ENCODE results near the gene HACD3. TPM values are rescaled to one million over a fixed set of nuclear protein-coding genes. Genes with fewer than 3 reads are reported as not detected.
"Not testable (repeated sequence)": the region's sequence is repeated elsewhere in the genome, so short reads cannot be mapped to it uniquely, and the experiment has no call there.

Gene HACD3
- total RNA-seq, 1 experiment from 2014 or later, result 177 TPM

DNA sequence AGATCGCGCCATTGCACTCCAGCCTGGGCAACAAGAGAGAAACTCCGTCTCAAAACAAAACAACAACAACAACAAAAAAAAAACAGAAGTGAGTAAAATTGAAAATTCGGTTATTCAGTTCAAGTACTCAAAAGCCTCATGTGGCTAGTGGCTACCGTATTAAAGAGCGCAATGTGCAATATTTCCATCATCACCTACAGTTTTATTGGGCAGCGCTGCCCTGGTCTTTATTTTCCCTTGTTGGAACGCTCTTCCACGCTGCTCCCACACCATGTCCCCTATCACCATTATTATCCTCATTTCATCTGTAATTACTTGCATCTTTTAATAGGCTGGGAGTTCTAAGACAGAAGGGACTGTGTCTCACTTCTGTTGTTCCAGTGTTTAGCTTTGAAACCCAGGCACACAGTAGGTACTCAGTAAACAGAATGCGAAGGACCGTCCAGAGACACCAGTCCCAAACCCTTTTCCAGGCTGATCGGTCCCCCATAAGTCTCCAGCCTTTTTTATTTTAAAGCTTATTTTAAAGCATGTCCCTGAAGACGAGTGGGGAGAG, 423 bp upstream of the HACD3 start:
- Histone ChIP-seq H3K4me3 (peak overlapping the region; percentile 96), H3K36me3 (peaks cover 12% of the 10 kb centered on the region), H3K4me1 (replicated peaks) (peaks cover 34% of the 10 kb centered on the region), H3K27ac (peak overlapping the region; percentile 30; the same call in 1 of the 2 replicates), H3K27me3 (replicated peaks) (no peaks in the 10 kb centered on the region), H3K9me3 (replicated peaks) (no peaks in the 10 kb centered on the region)
- DNase-seq (ENCODE audit: low read depth in 1 of 2, low spot score in 2 of 2), result no peak

DNA sequence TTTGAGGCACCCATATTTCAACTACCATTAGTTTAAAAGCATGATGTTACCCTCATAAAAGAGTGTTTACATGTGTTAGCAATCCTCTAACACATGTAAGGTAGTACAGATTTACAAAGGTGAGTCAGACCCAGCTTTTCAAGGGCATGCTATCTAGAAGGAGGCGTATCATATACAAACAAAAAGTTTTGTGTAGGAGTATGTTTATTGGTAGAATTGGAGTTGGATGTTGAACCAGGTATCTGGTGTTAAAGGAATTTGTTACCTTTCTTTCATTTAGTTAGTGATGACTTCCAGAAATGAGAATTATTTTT, 2.4 kb downstream of the HACD3 start:
- DNase-seq (ENCODE audit: low read depth in 1 of 2, low spot score in 2 of 2), result peak in 1 of 2 experiments; percentile 33
- peaks cover 27% of the 10 kb centered on the region for H3K36me3 ChIP-seq
- 0 out of 2 replicates have a peak overlapping the region, but pooled peaks have one; percentile 18 for H3K27ac ChIP-seq

DNA sequence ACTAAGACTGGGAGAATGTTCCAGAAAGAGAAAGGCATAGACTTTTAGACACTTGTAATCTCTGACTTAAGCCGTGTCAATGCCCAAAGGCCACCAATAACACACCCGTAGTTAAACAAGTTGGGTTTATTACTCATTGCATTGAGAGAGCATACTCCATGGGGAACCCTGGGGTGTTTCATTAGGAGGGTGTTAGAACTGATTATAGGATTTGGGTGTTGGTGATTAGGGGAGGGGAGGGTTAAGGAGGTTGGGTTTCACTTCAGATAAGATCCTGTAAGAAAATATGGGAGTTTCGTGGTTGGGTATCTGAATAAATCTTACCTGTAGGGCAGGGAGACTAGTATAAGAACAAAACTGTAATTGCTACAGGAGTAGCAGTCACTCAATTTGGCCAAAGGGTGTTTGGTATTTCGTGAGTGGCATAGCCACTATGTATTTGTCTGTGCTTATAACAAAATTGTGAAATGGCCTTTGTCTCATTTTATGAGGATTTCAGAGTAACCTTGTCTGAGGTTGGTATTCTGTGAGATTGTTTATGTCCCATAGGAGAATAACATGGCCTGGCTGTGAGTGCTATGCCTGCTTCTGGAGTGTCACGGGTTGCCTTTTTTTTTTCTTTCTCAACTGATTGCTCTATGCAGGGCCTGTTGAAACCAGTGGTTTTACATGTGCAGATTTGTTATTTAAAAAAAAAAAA, 2.9 kb downstream of the HACD3 start:
- H3K36me3 ChIP-seq, result peaks cover 29% of the 10 kb centered on the region
- H3K4me3 ChIP-seq, result no peak overlapping the region

More for the DNA sequence above, 2.4 kb downstream of the HACD3 start:
- H3K4me3 ChIP-seq, result no peak overlapping the region
- H3K9me3 ChIP-seq (replicated peaks), result no peaks in the 10 kb centered on the region
- no peaks in the 10 kb centered on the region for H3K27me3 ChIP-seq (replicated peaks)
- peaks cover 34% of the 10 kb centered on the region for H3K4me1 ChIP-seq (replicated peaks)

DNA sequence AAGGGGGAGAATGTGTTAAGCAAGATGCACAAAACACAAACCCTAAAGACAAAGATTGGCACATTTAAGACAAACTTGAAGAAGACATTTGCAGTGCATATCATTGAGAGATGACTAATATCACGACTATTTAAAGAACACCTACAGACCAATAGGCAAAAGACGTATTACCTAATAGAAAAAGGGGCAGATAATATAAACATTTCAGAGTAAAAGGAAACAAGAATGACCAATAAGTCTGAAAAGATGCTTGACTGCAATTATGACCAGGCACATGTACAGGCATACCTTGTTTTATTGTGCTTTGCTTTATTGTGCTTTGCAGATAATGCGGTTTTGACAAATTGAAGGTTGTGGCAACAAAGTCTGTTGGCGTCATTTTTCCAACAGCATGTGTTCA, 4.9 kb downstream of the HACD3 start:
- peaks cover 34% of the 10 kb centered on the region for H3K36me3 ChIP-seq
- H3K4me1 ChIP-seq (replicated peaks), result peaks cover 28% of the 10 kb centered on the region
- no peak overlapping the region for H3K4me3 ChIP-seq
- no peaks in the 10 kb centered on the region for H3K9me3 ChIP-seq (replicated peaks)
- no peak for DNase-seq (ENCODE audit: low read depth in 1 of 2, low spot score in 2 of 2)
- no peaks in the 10 kb centered on the region for H3K27me3 ChIP-seq (replicated peaks)
- H3K27ac ChIP-seq, result no peak overlapping the region

More for the DNA sequence above, 2.9 kb downstream of the HACD3 start:
- no peaks in the 10 kb centered on the region for H3K27me3 ChIP-seq (replicated peaks)
- 0 out of 2 replicates have a peak overlapping the region, but pooled peaks have one; percentile 18 for H3K27ac ChIP-seq
- no peaks in the 10 kb centered on the region for H3K9me3 ChIP-seq (replicated peaks)
- DNase-seq (ENCODE audit: low read depth in 1 of 2, low spot score in 2 of 2), result no peak
- peaks cover 34% of the 10 kb centered on the region for H3K4me1 ChIP-seq (replicated peaks)

DNA sequence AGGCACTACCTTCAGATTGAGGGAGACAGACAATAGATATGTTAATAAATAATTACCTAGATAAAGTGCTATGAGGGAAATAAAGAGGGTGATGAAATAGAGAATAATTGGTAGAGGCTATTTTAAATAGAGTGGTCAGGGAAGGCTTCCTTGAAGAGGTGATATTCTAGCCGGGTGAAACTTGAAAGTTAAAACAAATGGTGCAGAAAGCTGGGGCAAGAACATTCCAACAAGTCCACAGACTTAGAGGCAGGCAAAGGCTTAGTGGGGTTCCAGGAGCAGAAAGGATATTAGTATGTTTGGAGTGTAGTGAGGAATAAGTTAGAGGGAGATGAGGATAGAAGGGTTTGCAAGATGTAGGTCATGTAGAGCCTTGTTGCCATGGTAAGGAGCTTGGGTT, 10.1 kb downstream of the HACD3 start:
- no peaks in the 10 kb centered on the region for H3K4me1 ChIP-seq (replicated peaks)
- no peak overlapping the region for H3K27ac ChIP-seq
- peaks cover 25% of the 10 kb centered on the region for H3K36me3 ChIP-seq
- H3K9me3 ChIP-seq (replicated peaks), result no peaks in the 10 kb centered on the region
- DNase-seq (ENCODE audit: low read depth in 1 of 2, low spot score in 2 of 2), result no peak
- no peaks in the 10 kb centered on the region for H3K27me3 ChIP-seq (replicated peaks)
- H3K4me3 ChIP-seq, result no peak overlapping the region

DNA sequence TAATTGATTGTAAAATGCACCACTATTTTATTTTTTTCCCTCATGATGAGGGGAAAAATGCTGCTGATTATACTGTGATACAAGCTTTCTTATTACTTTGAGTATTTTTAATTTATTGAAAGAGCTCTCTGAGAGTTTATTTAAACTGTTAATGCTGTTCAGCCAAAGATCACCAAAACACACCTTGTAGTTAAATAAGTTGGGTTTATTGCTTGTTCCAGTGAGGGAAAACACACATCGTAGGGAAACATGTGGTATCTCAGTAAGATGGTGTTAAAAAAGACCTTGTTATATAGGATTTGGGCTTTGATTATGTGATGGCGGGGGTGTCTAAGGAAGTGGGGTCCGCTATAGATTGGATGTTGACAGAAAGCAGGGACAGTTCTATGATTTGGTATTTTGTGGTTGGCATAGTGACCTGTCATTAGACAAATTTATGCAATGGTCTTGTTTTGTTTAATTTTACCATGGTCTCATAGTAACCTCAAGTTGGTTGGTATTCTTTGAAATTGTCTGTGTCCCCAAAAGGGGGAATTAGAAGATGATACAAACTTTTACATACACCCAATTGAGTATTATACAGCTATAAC, 11.1 kb downstream of the HACD3 start:
- H3K27me3 ChIP-seq (replicated peaks), result no peaks in the 10 kb centered on the region
- no peaks in the 10 kb centered on the region for H3K9me3 ChIP-seq (replicated peaks)
- H3K4me1 ChIP-seq (replicated peaks), result no peaks in the 10 kb centered on the region
- H3K27ac ChIP-seq, result no peak overlapping the region
- H3K4me3 ChIP-seq, result no peak overlapping the region
- DNase-seq (ENCODE audit: low read depth in 1 of 2, low spot score in 2 of 2), result no peak
- peaks cover 19% of the 10 kb centered on the region for H3K36me3 ChIP-seq

DNA sequence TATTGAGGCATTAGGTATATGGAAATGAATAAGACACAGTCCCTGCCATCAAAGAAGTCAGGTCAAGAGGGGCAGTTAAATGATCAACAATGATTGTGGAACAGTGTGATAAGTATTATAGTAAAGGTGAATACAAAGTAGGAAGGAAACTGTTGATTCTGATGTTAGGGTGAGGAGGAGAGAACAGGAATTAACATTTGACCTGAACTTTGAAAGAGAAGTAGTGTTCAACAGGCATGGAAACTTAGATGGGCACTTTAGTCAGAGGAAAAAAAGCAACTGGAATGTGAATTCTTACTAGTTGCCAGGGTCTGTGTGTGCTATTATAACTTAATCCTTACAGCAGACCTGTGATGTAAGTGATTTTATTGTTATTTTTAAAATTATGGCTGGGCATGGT, 17.6 kb downstream of the HACD3 start:
- Histone ChIP-seq H3K36me3 (peaks cover 4% of the 10 kb centered on the region; the same call in 1 of the 2 replicates), H3K9me3 (replicated peaks) (no peaks in the 10 kb centered on the region), H3K4me3 (no peak overlapping the region), H3K4me1 (replicated peaks) (peaks cover 9% of the 10 kb centered on the region), H3K27ac (no peak overlapping the region), H3K27me3 (replicated peaks) (no peaks in the 10 kb centered on the region)
- no peak for DNase-seq (ENCODE audit: low read depth in 1 of 2, low spot score in 2 of 2)

DNA sequence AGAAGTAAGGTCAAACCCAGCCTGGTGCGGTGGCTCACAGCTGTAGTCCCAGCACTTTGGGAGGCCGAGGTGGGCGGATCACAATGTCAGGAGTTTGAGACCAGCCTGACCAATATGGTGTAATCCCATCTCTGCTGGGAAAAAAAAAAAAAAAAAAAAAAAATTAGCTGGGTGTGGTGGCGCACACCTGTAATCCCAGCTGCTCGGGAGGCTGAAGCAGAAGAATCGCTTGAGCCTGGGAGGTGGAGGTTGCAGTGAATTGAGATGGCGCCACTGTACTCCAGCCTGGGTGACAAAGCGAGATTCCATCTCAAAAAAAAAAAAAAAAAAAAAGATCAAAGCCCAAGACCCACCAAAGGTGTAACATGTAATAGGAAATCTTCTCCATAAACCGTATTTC, 19.0 kb downstream of the HACD3 start:
- H3K4me3 ChIP-seq; H3K27ac ChIP-seq; H3K4me1 ChIP-seq (replicated peaks); H3K27me3 ChIP-seq (replicated peaks); H3K9me3 ChIP-seq (replicated peaks); DNase-seq (ENCODE audit: low read depth in 1 of 2, low spot score in 2 of 2): not testable (repeated sequence)
- H3K36me3 ChIP-seq, result peaks cover 13% of the 10 kb centered on the region

DNA sequence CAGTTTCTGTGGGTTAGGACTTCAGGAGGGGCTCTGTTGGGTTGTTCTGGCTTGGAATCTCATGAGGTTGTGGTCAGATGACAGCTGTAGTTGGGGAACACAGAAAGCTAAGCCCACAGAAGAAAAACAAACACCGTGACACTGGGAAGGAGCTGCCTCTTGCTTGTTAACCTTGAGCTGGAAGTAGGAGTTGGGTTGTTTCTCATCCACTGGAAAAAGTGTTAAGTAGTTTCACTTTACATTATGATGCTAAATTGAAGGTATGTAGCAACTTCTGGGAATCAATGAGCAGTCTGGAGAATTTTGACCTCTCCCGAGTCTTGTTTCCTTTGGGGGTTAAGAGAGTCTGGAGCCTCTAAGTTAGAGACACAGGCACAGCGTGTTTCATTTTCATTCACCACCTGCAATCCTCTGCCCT, 20.4 kb downstream of the HACD3 start:
- DNase-seq (ENCODE audit: low read depth in 1 of 2, low spot score in 2 of 2), result peak; percentile 45 to 57
- Histone ChIP-seq H3K9me3 (replicated peaks) (no peaks in the 10 kb centered on the region), H3K36me3 (peaks cover 26% of the 10 kb centered on the region), H3K4me3 (no peak overlapping the region), H3K4me1 (replicated peaks) (peaks cover 9% of the 10 kb centered on the region), H3K27me3 (replicated peaks) (no peaks in the 10 kb centered on the region), H3K27ac (no peak overlapping the region)

DNA sequence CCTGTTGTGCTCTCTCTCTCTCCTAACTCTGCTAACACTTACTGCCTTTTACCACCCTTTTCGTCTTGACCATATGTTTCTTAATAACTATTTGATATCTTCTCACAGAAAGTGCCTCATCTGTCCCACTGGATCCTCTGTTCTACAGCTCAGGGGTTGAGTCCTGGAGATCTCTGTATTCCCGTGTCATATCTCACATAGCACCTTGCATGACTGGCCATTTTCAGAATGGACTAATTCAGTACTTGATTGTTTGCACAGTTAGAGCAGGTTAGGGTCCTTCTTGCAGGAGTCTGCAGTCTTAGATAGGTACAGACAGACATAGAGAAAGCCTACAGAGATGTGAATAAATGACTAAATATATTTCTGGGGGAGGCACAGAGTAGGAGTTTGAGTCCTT, 20.9 kb downstream of the HACD3 start:
- Histone ChIP-seq H3K27ac (no peak overlapping the region), H3K4me1 (replicated peaks) (peaks cover 9% of the 10 kb centered on the region), H3K4me3 (no peak overlapping the region), H3K36me3 (peaks cover 31% of the 10 kb centered on the region), H3K27me3 (replicated peaks) (no peaks in the 10 kb centered on the region), H3K9me3 (replicated peaks) (no peaks in the 10 kb centered on the region)
- DNase-seq (ENCODE audit: low read depth in 1 of 2, low spot score in 2 of 2), result no peak

DNA sequence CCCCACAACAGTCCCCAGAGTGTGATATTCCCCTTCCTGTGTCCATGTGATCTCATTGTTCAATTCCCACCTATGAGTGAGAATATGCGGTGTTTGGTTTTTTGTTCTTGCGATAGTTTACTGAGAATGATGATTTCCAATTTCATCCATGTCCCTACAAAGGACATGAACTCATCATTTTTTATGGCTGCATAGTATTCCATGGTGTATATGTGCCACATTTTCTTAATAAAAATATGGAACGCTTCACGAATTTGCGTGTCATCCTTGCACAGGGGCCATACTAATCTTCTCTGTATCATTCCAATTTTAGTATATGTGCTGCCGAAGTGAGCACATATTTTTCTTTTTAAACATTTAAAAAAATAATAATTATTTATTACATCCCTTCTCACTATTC, 22.6 kb downstream of the HACD3 start:
- peaks cover 45% of the 10 kb centered on the region for H3K36me3 ChIP-seq
- H3K27ac ChIP-seq; H3K9me3 ChIP-seq (replicated peaks); H3K4me1 ChIP-seq (replicated peaks); H3K27me3 ChIP-seq (replicated peaks); DNase-seq (ENCODE audit: low read depth in 1 of 2, low spot score in 2 of 2); H3K4me3 ChIP-seq: not testable (repeated sequence)

DNA sequence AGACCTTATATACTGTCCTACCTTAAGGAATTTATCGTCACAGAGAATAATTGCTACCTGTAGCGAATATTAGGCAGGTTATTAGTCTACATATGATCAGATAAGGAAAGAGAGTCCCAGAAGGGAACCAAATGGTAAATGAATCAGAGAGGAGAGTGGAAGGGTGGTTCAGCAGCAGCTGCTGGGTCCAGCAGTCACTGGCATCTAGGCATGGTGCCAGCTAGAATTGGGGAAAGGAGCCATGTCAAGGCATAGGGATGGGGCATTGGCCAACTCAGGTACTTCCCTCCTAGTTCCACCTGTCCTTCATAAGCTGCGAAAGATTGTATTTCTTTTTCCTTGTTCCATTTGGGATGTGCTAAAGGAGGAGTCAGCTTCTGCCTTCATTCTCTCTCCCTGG, 23.4 kb downstream of the HACD3 start:
- Histone ChIP-seq H3K4me3 (no peak overlapping the region), H3K9me3 (replicated peaks) (no peaks in the 10 kb centered on the region), H3K27ac (no peak overlapping the region), H3K36me3 (peaks cover 53% of the 10 kb centered on the region), H3K4me1 (replicated peaks) (peaks cover 9% of the 10 kb centered on the region), H3K27me3 (replicated peaks) (no peaks in the 10 kb centered on the region)
- DNase-seq (ENCODE audit: low read depth in 1 of 2, low spot score in 2 of 2), result no peak

DNA sequence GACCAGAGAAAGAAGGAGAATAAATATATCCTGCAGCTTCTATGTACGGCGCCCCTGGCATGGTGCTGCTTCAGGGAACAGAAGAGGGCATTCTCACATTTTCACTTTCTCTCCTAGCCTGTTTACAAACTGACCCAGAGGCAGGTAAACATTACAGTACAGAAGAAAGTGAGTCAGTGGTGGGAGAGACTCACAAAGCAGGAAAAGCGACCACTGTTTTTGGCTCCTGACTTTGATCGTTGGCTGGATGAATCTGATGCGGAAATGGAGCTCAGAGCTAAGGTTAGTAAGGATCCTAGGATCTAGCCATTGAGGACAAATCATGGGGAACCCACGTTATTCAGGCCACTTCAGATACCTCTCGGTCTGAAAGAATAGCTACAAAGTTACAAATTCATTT, 26.4 kb downstream of the HACD3 start:
- Histone ChIP-seq H3K27me3 (replicated peaks) (no peaks in the 10 kb centered on the region), H3K36me3 (peaks cover 75% of the 10 kb centered on the region), H3K4me3 (no peak overlapping the region), H3K4me1 (replicated peaks) (no peaks in the 10 kb centered on the region), H3K27ac (no peak overlapping the region), H3K9me3 (replicated peaks) (no peaks in the 10 kb centered on the region)
- DNase-seq (ENCODE audit: low read depth in 1 of 2, low spot score in 2 of 2), result no peak

DNA sequence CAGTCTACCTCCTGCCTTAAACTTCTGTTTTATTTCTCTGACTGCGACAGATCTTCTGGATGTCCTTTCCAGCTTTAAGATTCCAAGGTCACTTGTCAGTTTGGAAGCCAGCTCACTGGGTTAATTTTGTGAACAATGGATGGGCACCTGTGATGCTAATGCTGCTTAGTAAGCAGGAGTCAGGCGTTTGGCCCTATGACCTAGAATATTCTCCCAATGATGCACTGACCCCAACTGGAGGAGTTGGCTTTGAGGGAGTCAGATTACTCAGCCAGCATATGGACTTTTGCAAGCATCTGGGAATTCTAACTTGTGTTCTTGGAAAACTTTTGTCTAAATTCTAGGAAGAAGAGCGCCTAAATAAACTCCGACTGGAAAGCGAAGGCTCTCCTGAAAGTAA, 28.1 kb downstream of the HACD3 start:
- no peak overlapping the region for H3K4me3 ChIP-seq
- no peak for DNase-seq (ENCODE audit: low read depth in 1 of 2, low spot score in 2 of 2)
- H3K27me3 ChIP-seq (replicated peaks), result no peaks in the 10 kb centered on the region
- no peaks in the 10 kb centered on the region for H3K4me1 ChIP-seq (replicated peaks)
- no peak overlapping the region for H3K27ac ChIP-seq
- no peaks in the 10 kb centered on the region for H3K9me3 ChIP-seq (replicated peaks)
- peaks cover 87% of the 10 kb centered on the region for H3K36me3 ChIP-seq

All from SJSA1 (cell line).